Mammary epithelial cell (primary cell): ENCODE measurements around the gene CPNE2.
"Not testable (repeated sequence)": the region's sequence is repeated elsewhere in the genome, so short reads cannot be mapped to it uniquely, and the experiment has no call there.

ENCODE experiments used
- CTCF ChIP-seq, 2 donors: IDR thresholded peaks in 1 of 2; conservative IDR thresholded peaks in 1 of 2; 2 replicates each; pipeline ENCODE4 v1.5.1; 2011 to 2012; ENCODE audit warnings: inconsistent platforms in 2 of 2, low read length in 2 of 2, mild to moderate bottlenecking in 2 of 2, control low read depth in 1 of 2, low read depth in 1 of 2; ENCODE audit not compliant: insufficient read depth in 1 of 2; ENCODE audit errors: extremely low read depth in 1 of 2
- EZH2 ChIP-seq: IDR thresholded peaks from 2 replicates; pipeline ENCODE4 v1.6.1; 2012; ENCODE audit warnings: low read length, inconsistent platforms, borderline replicate concordance

DNA sequence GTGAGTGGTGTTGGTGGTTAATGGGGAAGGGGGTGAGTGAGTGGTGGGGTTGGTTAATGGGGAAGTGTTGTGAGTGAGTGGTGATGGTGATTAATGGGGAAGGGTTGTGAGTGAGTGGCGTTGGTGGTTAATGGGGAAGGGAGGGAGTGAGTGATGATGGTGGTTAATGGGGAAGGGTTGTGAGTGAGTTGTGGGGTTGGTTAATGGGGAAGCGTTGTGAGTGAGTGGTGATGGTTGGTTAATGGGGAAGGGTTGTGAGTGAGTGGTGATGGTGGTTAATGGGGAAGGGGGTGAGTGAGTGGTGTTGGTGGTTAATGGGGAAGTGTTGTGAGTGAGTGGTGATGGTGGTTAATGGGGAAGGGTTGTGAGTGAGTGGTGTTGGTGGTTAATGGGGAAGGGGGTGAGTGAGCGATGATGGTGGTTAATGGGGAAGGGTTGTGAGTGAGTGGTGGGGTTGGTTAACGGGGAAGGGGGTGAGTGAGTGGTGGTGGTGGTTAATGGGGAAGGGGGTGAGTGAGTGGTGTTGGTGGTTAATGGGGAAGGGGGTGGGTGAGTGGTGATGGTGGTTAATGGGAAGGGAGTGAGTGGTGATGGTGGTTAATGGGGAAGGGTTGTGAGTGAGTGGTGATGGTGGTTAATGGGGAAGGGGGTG lies 21.2 kb upstream of the CPNE2 start:
- TF ChIP-seq CTCF (conservative IDR thresholded peaks at IDR 0.05 in 1 of 2, IDR thresholded peaks at IDR 0.05 in 1 of 2; ENCODE audit: extremely low read depth in 1 of 2, insufficient read depth in 1 of 2, low read depth in 1 of 2, low read length in 2 of 2); EZH2: not testable (repeated sequence)
